Peyer's patch (tissue), 4 donors: ENCODE results near the gene TMEM87B.

Source experiments
- POLR2A ChIP-seq, 2 donors: fragments of 450-650 bp; IDR thresholded peaks; one replicate each; pipeline ENCODE4 v1.5.1; 2017; ENCODE audit warnings: antibody characterized with exemption in 2 of 2, mild to moderate bottlenecking in 2 of 2, moderate library complexity in 2 of 2
- TF ChIP-seq, protein P1 (sequence below), 6 experiments: fragments of 450-650 bp in 4 of 6; fragments of 200-600 bp in 2 of 6; sonication (generic) in 1 of 6; IDR thresholded peaks; one replicate each; pipeline ENCODE4 v1.5.1; 2017 to 2019; ENCODE audit warnings: antibody characterized with exemption in 6 of 6, mild to moderate bottlenecking in 3 of 6, moderate library complexity in 1 of 6

- TF ChIP-seq, protein P1, sequence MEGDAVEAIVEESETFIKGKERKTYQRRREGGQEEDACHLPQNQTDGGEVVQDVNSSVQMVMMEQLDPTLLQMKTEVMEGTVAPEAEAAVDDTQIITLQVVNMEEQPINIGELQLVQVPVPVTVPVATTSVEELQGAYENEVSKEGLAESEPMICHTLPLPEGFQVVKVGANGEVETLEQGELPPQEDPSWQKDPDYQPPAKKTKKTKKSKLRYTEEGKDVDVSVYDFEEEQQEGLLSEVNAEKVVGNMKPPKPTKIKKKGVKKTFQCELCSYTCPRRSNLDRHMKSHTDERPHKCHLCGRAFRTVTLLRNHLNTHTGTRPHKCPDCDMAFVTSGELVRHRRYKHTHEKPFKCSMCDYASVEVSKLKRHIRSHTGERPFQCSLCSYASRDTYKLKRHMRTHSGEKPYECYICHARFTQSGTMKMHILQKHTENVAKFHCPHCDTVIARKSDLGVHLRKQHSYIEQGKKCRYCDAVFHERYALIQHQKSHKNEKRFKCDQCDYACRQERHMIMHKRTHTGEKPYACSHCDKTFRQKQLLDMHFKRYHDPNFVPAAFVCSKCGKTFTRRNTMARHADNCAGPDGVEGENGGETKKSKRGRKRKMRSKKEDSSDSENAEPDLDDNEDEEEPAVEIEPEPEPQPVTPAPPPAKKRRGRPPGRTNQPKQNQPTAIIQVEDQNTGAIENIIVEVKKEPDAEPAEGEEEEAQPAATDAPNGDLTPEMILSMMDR (IDR thresholded peaks at IDR 0.05) = no peak
- no peak for TF ChIP-seq POLR2A (IDR thresholded peaks at IDR 0.05)
Measured at GRCh38 chr2:112077814-112078213, 22.7 kb downstream of the TMEM87B start.
